Right renal cortex interstitium (tissue), 3 donors: Measurements from ENCODE around the gene HIVEP1. TPM values are rescaled to one million over a fixed set of nuclear protein-coding genes. Genes with fewer than 3 reads are reported as not detected.
"Not testable (repeated sequence)": the region's sequence is repeated elsewhere in the genome, so short reads cannot be mapped to it uniquely, and the experiment has no call there.

Experiments used
- DNase-seq, 3 donors: peaks; one replicate each; pipeline ENCODE4 v3.0.0-alpha.2; 2013; ENCODE audit warnings: low read depth in 3 of 3, low spot score in 2 of 3
- polyA plus RNA-seq, 3 donors: library from polyadenylated mRNA; unstranded; fragments of 120-200 nt; gene quantifications; one replicate each; pipeline ENCODE4 v1.2.1, GENCODE V29; 2013; ENCODE audit not compliant: insufficient read length in 3 of 3

The HIVEP1 gene
- polyA plus RNA-seq, 3 donors, result 21.0 to 23.4 (median 21.9) TPM

DNA sequence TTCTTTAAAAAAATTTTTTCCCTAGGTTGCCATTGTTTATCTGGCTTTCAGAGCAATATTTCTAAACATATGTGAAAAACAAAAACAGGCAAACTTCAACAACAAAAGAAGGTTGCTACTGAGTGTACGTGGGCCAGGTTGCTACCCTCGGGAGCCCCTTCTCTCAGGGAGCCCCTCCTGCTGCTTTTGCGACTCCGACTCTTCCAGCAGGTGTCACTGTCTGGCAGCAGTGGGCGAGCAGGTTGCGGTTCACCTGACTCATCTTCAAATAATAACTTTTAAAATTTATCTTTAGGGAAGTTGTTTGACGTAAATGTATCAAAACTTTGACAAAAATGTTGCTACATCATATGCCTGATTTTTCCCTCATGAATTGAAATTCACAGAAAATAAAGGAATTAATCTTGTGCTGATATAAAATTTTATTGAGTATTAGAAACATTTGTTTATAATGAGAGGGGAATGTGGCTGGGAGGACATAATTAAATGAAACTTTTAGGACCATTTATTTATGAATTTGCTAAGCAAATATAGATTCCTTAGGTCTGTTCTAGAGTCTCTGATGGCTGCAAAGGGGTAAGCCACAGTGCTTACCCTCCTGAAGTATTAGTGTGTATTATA, 138.8 kb downstream of the HIVEP1 start:
- no peak for DNase-seq

- no peak for DNase-seq
Measured at GRCh38 chr6:12151433-12151820, 139.3 kb downstream of the HIVEP1 start.

DNA sequence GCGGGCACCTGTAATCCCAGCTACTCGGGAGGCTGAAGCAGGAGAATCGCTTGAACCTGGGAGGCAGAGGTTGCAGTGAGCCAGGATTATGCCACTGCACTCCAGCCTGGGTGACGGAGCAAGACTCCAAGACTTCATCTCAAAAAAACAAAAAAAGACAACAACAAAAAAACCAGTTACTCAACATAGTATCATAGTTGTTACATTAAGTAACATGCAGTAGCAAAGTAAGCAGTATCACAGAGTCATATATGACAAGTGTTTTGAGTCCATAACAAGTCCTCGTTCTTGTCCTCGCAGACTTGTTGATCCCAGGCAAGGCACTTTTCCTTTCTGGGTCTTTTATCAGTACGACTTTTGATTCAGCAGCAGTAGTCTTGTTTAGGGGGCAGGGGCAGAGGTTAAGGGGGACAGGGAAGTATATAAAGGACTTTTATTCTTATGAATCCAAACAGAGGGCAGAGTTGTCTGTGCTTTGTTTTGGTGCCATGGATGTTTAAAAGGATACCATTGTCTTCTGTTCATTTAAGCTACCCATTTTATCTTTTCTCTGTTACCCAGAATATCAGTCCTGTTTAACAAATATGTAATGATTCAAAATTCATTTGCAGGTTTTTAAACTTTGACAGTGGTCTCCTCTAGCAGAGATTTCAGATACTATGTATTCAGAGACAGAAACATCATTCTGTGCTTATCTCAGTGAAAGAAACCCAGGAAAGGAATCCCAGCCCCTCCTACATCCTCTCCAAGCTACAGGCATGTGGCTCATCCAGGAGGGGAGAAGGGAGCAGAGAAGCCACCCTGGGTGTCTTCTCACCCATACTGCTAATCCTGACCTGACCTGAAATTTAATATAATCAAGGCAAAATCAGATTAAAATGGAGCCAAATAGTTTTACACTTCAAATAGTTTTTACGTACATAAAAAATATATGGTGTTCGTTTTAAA, 140.2 kb downstream of the HIVEP1 start:
- no peak for DNase-seq

DNA sequence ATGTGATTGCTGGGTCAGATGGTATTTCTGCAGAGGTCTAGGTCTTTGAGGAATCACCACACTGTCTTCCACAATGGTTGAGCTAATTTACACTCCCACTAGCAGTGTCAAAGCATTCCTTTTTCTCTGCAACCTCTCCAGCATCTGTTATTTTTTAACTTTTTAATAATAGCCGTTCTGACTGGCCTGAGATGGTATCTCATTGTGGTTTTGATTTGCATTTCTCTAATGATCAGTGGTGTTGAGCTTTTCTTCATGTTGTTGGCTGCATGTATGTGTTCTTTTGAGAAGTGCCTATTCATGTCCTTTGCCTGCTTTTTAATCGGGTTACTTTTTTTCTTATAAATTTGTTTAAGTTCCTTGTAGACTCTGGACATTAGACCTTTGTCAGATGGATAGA, 143.7 kb downstream of the HIVEP1 start:
- not testable (repeated sequence) for DNase-seq

DNA sequence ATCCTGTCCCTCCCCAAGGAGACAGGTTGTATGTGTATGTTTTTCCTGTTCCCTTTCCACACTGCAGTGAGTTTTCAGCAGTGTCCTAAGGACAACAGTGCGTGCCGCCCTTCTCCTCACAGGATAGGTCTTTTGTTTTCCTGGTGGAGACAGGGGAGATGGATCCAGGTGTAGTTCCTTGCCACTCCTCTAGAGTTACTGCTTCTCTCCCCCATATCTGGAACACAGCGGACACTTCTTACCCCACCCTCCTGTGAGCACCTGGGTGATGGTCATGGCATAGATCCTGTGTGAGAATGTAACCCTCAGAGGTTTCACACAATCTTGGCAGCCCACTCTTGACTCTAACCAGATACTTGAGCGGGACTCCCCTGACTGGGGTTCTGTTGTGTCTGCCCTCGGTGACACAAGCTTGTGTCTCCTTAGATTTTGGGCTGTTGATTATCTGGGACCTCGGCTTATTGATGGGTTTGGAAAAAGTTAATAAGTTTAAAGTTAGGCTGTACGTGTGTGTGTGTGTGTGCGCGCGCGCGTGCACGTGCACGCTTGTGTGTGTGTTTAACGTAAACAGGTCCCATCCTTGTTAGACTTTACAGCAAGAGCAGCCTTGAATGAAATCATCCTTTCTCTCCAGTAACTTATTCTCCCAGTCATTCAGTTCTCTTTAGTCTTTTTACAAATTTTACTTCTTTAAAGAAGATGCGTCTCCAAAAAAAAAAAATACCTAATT, 146.7 kb downstream of the HIVEP1 start:
- DNase-seq, result no peak

GRCh38 chr6:12160326-12160725, 148.2 kb downstream of the HIVEP1 start:
- no peak for DNase-seq

GRCh38 chr6:12162213-12162612, 150.1 kb downstream of the HIVEP1 start:
- DNase-seq, result no peak

DNA sequence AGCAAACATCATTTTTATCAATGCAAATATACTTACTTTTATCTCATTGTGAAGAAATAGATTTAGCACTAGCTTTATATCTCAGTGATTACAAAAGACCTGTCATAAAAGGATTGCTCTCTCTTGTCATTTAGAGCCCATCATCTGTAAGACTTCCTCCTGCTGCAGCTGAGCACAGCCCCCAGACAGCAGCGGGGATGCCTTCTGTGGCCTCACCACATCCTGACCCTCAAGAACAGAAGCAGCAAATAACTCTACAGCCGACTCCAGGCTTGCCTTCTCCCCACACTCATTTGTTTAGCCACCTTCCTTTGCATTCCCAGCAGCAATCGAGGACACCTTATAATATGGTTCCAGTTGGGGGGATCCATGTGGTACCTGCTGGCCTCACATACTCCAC, 151.0 kb downstream of the HIVEP1 start:
- no peak for DNase-seq

- no peak for DNase-seq
Measured at GRCh38 chr6:12163744-12164507, 151.8 kb downstream of the HIVEP1 start.

GRCh38 chr6:12164508-12164770, 152.3 kb downstream of the HIVEP1 start:
- no peak for DNase-seq

DNA sequence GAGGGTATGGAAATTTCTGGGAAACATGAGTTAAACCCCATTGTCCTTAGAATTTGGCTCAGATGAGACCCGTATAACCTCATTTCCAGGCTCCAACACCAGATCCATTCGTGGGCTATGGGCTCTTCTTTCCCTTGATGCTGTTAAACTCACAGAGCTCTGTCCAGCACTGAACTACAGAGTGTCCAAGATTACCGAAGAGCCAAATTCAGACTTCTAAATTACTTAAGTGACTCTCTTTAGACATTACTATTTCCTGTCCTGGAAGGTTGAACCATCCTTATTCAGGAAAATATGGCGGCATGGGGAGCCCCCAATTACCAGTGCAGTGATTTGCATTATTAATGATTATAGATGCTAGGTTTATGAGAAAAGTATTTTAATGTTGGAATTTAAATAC, 153.2 kb downstream of the HIVEP1 start:
- DNase-seq, result no peak

GRCh38 chr6:12165722-12166280, 153.7 kb downstream of the HIVEP1 start:
- no peak for DNase-seq

- no peak for DNase-seq
Measured at GRCh38 chr6:12169377-12169776, 157.3 kb downstream of the HIVEP1 start.

DNA sequence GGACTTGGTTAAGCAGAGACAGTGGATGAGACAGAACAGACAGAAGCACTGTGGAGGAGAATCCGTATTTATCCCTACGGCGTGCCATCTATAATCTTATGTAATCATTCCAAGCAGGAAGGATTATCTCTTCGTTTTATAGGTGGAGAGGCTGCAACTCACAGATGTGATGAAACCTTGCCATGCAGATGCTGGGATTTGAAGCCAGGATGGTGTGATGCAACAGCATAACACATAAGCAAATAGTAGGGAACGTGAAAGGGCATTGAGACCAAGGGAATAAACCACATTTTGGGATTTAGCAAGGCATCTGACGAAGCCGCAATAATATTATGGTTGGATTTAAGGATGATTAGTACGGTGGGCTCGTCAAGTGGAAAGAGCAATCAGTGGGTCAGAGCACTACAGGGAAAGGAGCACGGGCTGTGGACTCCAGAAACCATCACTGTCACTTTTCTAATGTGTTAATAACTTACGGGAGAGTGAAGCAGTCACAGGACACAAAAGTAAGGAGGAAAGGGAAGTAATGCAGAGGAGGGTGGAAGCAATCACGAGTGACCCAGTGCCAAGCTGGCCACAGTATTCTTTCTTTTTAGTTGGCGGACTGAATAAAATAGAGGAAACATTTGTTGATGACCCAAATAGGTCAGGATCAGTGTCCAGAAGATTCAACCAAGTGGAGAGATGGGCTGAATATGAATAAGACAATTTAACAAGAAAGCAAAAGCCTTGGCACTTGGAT, 158.4 kb downstream of the HIVEP1 start:
- DNase-seq, result no peak

GRCh38 chr6:12171717-12172116, 159.6 kb downstream of the HIVEP1 start:
- DNase-seq, result no peak

GRCh38 chr6:12172572-12172971, 160.5 kb downstream of the HIVEP1 start:
- DNase-seq, result no peak

DNA sequence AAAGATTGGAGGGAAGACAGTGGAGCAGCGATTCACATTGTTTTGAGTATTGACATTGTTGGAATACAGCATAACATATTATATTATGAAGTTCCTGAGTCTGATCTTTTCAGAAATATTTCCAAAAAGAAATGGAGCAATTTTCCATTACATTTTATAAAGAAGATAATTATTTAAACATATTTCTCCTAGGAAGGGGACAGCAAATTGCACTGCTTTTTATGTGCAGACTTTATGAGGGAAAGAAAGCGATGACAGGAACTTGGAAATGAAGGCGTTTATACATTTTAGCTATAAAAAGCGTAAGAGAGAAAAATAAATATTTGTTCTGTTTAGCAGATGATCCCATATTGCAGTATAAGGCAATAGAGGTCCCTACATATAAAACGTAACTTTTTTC, 161.1 kb downstream of the HIVEP1 start:
- DNase-seq, result no peak

GRCh38 chr6:12173661-12174060, 161.5 kb downstream of the HIVEP1 start:
- no peak for DNase-seq

DNA sequence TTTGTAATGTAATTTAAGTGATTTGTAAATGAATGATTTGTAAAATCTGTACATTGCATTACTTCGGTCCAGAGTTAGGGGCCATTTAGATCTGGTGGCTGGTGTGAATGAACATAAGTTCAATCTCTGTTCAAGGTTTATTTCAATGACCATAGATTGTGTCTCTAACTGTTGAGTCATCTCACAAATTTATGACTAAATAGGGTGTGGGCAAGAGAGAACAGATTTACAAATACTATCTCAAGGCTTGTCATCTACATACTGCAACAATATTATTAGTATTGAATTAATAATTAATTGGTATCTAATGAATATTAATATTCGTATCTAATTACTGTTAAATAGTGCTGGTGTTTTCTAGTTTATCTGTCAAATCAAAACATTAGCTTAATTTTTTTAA, 162.8 kb downstream of the HIVEP1 start:
- DNase-seq, result no peak

- DNase-seq, result no peak
Measured at GRCh38 chr6:12175626-12176025, 163.5 kb downstream of the HIVEP1 start.
